ELR (cell line): ENCODE measurements around the gene SEC14L6.

Experiments
- DNase-seq: peaks from one replicate; pipeline ENCODE4 v3.0.0-alpha.2; 2015; ENCODE audit warnings: low read depth

SEC14L6 gene

GRCh38 chr22:30495041-30495784 lies 51.3 kb downstream of the SEC14L6 start:
- no peak for DNase-seq

GRCh38 chr22:30492144-30492543 lies 54.4 kb downstream of the SEC14L6 start:
- no peak for DNase-seq

- DNase-seq: no peak
These were observed 55.2 kb downstream of the SEC14L6 start for GRCh38 chr22:30491381-30491780.

- DNase-seq: peak; percentile 6
These were observed 56.1 kb downstream of the SEC14L6 start for GRCh38 chr22:30490399-30490798.

GRCh38 chr22:30488121-30488520 lies 58.4 kb downstream of the SEC14L6 start:
- no peak for DNase-seq

- DNase-seq: no peak
These were observed 59.9 kb downstream of the SEC14L6 start for GRCh38 chr22:30486661-30487115.

- DNase-seq: no peak
These were observed 60.4 kb downstream of the SEC14L6 start for GRCh38 chr22:30486118-30486517.

- DNase-seq: peak; percentile 64
These were observed 61.1 kb downstream of the SEC14L6 start for GRCh38 chr22:30485362-30485988.

- no peak for DNase-seq
These were observed 63.4 kb downstream of the SEC14L6 start for GRCh38 chr22:30483169-30483568.

GRCh38 chr22:30481711-30482110 lies 64.8 kb downstream of the SEC14L6 start:
- DNase-seq: peak; percentile 64

GRCh38 chr22:30479981-30480380 lies 66.6 kb downstream of the SEC14L6 start:
- no peak for DNase-seq

GRCh38 chr22:30474683-30475424 lies 71.7 kb downstream of the SEC14L6 start:
- DNase-seq: no peak

- DNase-seq: no peak
These were observed 72.4 kb downstream of the SEC14L6 start for GRCh38 chr22:30474121-30474520.

- DNase-seq: no peak
These were observed 73.4 kb downstream of the SEC14L6 start for GRCh38 chr22:30472994-30473720.
